DMS 273 treated with DMSO at 0.1 percent for 48 hours (cell line): ENCODE measurements around the gene MBL2.

ENCODE experiments used
- DNase-seq: peaks from one replicate; lab custom pipeline; 2025; lab: John Stamatoyannopoulos, UW

Gene MBL2

GRCh38 chr10:52771534-52772445 lies 794 bp downstream of the MBL2 start:
- DNase-seq, result no peak

DNA sequence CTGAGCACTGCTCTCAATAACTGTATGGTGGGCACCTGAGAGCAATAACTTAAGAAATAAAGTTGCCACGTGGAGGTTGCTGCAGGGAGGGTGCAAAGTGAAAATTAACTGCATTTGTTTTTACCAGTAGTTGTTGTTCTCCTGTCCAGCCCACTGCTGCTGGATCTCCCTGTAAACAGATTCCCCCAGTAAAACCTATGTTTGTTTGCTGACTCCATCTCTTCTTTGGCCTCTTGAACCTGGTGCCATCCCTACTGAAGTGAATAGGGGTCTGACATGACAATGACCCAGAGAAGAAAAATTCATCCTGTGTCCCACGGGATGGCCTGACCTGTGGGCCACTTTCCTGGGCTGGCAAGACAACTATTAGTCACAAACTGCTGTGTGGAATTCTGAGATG lies 1.7 kb downstream of the MBL2 start:
- no peak for DNase-seq

- DNase-seq, result no peak
Measured at GRCh38 chr10:52769966-52770365, 2.6 kb downstream of the MBL2 start.

GRCh38 chr10:52768001-52768532 lies 4.5 kb downstream of the MBL2 start:
- no peak for DNase-seq

DNA sequence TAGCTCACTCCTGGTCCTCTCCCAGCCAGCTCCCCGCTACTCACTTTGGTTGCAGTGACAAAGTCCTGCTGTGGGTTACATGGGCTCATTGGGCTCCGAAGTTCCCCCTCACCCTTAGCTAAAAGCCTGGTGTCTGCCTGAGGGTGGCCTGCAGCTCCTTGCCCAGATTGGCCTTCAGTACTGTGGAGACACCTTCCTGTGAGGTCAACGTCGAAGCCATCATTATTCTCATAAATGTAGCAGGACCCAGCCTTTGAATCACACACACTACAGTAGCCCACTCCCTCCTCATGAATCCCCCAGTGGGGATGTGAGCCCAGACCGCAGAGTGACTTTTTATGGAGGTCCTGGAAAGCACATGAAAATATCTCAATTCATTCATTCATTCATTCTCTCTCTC lies 10.5 kb downstream of the MBL2 start:
- no peak for DNase-seq

- DNase-seq, result no peak
Measured at GRCh38 chr10:52759154-52759553, 13.4 kb downstream of the MBL2 start.

GRCh38 chr10:52758406-52758805 lies 14.2 kb downstream of the MBL2 start:
- no peak for DNase-seq

DNA sequence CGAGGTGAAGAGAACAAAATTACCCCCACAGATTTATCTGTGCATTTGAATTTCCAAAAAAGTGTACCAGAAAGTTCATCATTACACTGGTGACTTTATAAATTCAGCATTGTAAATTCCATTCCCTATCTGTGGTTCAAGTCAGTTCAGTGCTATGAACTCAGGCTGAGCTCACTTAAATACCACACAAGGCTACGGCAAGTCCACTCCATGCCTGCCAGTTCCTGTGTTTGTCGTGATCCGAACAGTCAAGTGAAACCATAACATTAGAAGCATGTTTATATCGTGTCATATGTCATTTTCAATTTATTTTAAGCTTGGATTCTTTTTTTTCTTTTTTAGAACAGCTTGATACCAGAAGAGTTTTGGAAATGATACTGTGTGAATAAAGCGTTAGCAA lies 14.8 kb downstream of the MBL2 start:
- no peak for DNase-seq

GRCh38 chr10:52756966-52757365 lies 15.6 kb downstream of the MBL2 start:
- no peak for DNase-seq

DNA sequence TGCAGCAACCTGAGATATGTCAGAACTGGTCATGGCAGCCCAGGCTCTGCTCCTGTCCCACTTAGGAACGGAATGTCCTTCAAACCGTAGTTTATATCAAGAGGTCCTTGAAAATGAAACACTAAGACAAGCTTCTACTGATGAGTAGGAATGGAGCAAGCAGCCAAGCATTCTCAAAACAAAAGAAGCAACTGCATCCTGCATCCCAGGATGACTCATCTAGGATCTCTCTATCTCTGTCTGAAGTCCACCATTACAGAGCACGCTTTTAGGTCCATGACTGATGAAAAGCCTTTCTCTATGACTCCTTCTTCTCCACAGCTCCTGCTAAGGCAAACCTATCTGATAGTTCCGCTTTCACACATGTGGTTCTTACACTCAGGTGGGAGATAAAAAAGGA lies 16.3 kb downstream of the MBL2 start:
- DNase-seq, result no peak

DNA sequence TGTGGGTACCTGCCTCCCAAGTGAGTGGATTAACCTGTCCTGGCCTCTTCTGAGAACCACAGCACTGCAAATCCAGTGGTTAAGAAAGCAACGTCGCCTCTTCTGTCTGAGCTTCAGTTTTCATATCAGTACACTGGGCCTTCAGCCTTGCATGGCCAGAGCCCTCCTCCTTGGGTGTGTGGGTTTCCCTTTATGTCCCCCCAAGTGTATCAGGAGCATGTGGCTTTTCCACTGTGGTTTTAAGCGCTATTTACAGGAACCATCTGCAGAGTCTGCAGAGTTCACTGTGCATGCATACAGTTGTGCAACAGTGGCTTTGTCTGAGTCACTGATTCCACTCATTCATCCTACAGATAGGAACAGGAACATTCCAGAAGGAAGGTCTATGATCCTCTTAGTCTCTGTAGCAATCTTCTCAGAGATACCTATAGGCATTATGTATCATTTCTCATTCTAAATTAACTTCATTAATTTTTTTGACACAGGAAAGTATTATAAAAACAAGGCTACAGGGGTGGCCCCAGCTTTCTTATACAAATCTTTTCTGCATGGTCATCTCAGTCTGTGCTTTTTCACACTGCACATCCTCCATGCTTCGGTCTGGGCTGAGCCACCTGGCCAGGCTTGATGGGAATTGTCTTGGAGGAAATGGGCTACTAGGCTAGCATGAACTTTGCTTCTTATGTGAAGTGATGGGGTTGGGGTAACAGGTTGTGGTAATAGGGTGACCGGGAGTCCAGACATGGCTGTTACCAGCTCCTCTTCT lies 17.1 kb downstream of the MBL2 start:
- no peak for DNase-seq

GRCh38 chr10:52752801-52753445 lies 19.7 kb downstream of the MBL2 start:
- DNase-seq, result no peak

- DNase-seq, result no peak
Measured at GRCh38 chr10:52752261-52752660, 20.3 kb downstream of the MBL2 start.

DNA sequence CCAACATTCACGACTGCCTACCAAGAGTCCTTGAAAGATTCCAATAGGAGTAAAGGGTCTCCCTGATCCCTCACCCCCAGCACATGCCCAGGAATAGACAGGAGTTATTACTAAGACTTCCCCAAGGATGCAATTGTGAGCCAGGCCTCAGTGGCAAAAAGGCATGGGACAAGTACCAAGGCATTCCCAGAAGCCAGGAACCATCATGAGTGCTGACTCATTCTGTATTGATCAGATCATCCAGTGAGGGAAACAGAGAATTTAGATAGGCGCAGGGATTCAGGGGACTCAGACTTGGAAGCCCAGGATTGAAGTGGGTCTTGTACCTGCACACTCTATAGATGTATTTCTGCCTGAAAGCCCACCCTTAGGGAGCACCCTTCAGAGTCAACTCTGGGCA lies 21.2 kb downstream of the MBL2 start:
- no peak for DNase-seq

GRCh38 chr10:52750629-52751028 lies 22.0 kb downstream of the MBL2 start:
- no peak for DNase-seq

- DNase-seq, result no peak
Measured at GRCh38 chr10:52747694-52748093, 24.9 kb downstream of the MBL2 start.

- DNase-seq, result no peak
Measured at GRCh38 chr10:52746169-52746568, 26.4 kb downstream of the MBL2 start.

- DNase-seq, result no peak
Measured at GRCh38 chr10:52744057-52744805, 28.4 kb downstream of the MBL2 start.

- DNase-seq, result no peak
Measured at GRCh38 chr10:52742731-52743130, 29.9 kb downstream of the MBL2 start.

DNA sequence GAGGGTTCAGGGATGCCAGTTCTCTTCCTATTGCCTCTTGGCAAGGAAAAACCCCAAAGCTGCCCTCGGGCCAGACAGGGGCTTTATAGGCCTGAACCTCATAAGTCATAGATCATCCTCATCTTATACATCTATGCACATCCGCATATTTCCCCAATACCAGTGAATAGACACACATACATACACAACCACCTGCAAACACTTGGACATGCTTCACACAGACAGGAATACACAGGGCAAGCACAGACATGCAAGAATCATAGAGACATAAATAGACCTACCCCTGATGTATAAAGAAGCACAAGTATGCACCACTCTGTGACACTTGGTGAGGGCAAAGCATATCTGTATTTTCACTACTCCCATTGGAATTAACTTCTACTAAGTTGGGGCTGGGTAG lies 30.7 kb downstream of the MBL2 start:
- DNase-seq, result no peak

DNA sequence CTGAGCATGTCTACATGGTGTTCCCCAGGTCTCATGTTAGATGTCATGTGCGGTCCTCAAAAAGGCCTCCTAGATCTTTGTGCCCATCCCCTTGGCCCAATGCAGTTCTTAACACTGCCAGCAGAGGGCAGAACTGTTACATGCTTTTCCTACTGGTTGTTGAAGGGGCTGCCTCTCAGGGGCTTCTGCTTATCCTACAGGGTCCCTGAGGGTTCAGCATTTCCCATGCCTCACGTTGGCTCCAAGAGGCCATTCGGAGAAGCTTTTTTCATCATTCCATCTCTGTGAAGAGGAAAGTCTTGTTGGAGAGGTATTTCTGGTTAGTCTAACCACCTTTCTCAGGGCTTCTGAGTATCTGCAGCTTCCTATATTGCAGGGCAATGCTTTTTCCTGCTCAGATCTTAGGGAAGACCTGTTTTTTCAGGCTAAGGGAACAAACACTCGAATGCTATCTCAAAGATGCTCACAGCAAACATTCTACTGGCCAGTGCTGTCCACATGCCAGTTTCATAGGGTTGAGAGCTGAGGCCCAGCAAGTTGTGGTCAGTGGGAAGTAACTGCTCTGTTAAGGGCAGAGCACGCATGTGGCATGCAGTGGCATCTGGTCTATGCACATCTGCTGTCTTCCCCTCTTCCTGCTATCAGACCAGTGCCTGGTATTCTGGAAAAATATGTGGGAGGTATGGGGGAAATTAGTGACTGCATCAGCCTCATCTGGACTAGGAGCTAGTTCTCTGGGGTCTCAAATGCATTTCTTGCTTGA lies 31.5 kb downstream of the MBL2 start:
- no peak for DNase-seq
